ENCODE data around the gene CNTNAP2. TPM values are rescaled to one million over a fixed set of nuclear protein-coding genes. Genes with fewer than 3 reads are reported as not detected.

The CNTNAP2 gene
- total and polyA plus RNA-seq, 2 of the 8 experiments (the other 6 are each of a cell fraction or from before 2014, with no cell fraction given) = 27.9 to 71.0 TPM

GRCh38 chr7:146494952-146495596 is 378.5 kb downstream of the CNTNAP2 start:
- Histone ChIP-seq H3K9me3 (ENCODE audit: insufficient read depth in 2 of 2, low read depth in 1 of 2, low read length in 1 of 2) (peaks cover 0 to 1% of the 10 kb centered on the region in 2 experiments; a peak in 1 of 4 replicates), H4K8ac (ENCODE audit: extremely low read depth, insufficient read depth, low read length) (no peak overlapping the region), H3K4me2 (ENCODE audit: insufficient read depth in 1 of 2, low read depth in 2 of 2, low read length in 2 of 2) (no peak overlapping the region), H3K18ac (ENCODE audit: extremely low read depth, low read length) (no peak overlapping the region), H2BK120ac (replicated peaks; ENCODE audit: low read depth, low read length) (no peak overlapping the region), H2BK12ac (ENCODE audit: low read depth, low read length) (no peak overlapping the region), H4K91ac (replicated peaks; ENCODE audit: insufficient read length, low read length) (no peak overlapping the region), H4K20me1 (replicated peaks in 1 of 2; ENCODE audit: control insufficient read depth in 1 of 2, insufficient read depth in 2 of 2, low read length in 2 of 2) (no peaks in the 10 kb centered on the region), H3K36me3 (ENCODE audit: control insufficient read depth in 2 of 4, insufficient read depth in 4 of 4, low read length in 3 of 4) (no peaks in the 10 kb centered on the region), H3K4ac (replicated peaks; ENCODE audit: insufficient read length, low read depth, low read length) (no peak overlapping the region), H2BK5ac (ENCODE audit: low read depth, low read length) (no peak overlapping the region), H3K4me1 (replicated peaks in 1 of 4; ENCODE audit: control insufficient read depth in 3 of 4, insufficient read depth in 4 of 4, low read length in 3 of 4) (no peaks in the 10 kb centered on the region), H3K56ac (replicated peaks; ENCODE audit: insufficient read length, low read depth, low read length) (no peak overlapping the region), H3K23ac (ENCODE audit: insufficient read length) (no peak overlapping the region), H2AK5ac (ENCODE audit: low read depth, low read length) (no peak overlapping the region), H4K5ac (ENCODE audit: insufficient read length, low read depth, low read length) (no peak overlapping the region), H3K23me2 (ENCODE audit: low read depth, low read length) (no peaks in the 10 kb centered on the region), H3K79me1 (ENCODE audit: low read depth, low read length) (no peaks in the 10 kb centered on the region), H2BK15ac (ENCODE audit: low read length) (no peak overlapping the region), H3K14ac (ENCODE audit: insufficient read length) (no peak overlapping the region), H3K9ac (replicated peaks in 1 of 4; ENCODE audit: extremely low read depth in 1 of 4, low read depth in 3 of 4, low read length in 3 of 4) (no peak overlapping the region), H3K27me3 (replicated peaks in 1 of 4; ENCODE audit: control insufficient read depth in 3 of 4, extremely low read depth in 1 of 4, insufficient read depth in 3 of 4, low read length in 3 of 4) (no peaks in the 10 kb centered on the region), H3K79me2 (ENCODE audit: control insufficient read depth in 1 of 2, insufficient read depth in 2 of 2, low read length in 2 of 2) (no peaks in the 10 kb centered on the region), H2AFZ (ENCODE audit: low read length) (no peak overlapping the region), H2BK20ac (ENCODE audit: low read length) (no peak overlapping the region), H3K4me3 (ENCODE audit: extremely low read depth in 1 of 4, insufficient read depth in 2 of 4, low read depth in 3 of 4, low read length in 4 of 4) (no peak overlapping the region), H3K27ac (ENCODE audit: low read depth, low read length) (no peak overlapping the region)
- FAIRE-seq = no peak
- 83% methylated on average over 6 of the region's 6 CpGs; no CpG with 5 or more reads in 1 of the 2 experiments for whole genome bisulfite sequencing, 2 experiments (ENCODE audit: extremely low coverage in 1 of 2, insufficient coverage in 1 of 2, insufficient read length in 1 of 2, insufficient replicate concordance in 2 of 2, low coverage in 1 of 2, low lambda C conversion rate in 2 of 2, missing lambda C conversion rate in 1 of 2)
- DNase-seq (ENCODE audit: low read depth in 1 of 2, low spot score in 2 of 2) = no peak
- CTCF ChIA-PET (ENCODE audit: partially characterized antibody) = no interaction called here
- POLR2A ChIA-PET (ENCODE audit: partially characterized antibody) = no interaction called here
- TF ChIP-seq MAX (IDR thresholded peaks at IDR 0.05) (no peak), RAD21 (IDR thresholded peaks at IDR 0.05 in 1 of 2, conservative IDR thresholded peaks at IDR 0.05 in 1 of 2; ENCODE audit: low read depth in 2 of 2, low read length in 2 of 2) (no peak), USF2 (IDR thresholded peaks at IDR 0.05; ENCODE audit: low read length) (no peak), POU5F1 (IDR thresholded peaks at IDR 0.05; ENCODE audit: low read depth, low read length) (no peak), RNF2 (IDR thresholded peaks at IDR 0.05; ENCODE audit: borderline replicate concordance, low read depth, low read length, missing control alignments, poor library complexity, severe bottlenecking) (no peak), CEBPB (IDR thresholded peaks at IDR 0.05; ENCODE audit: low read depth, low read length) (no peak), CHD2 (IDR thresholded peaks at IDR 0.05; ENCODE audit: low read length) (no peak), KDM4A (IDR thresholded peaks at IDR 0.05; ENCODE audit: low read depth, low read length, severe bottlenecking) (no peak), BCL11A (IDR thresholded peaks at IDR 0.05; ENCODE audit: low read depth in 2 of 2, low read length in 2 of 2) (no peak), BACH1 (IDR thresholded peaks at IDR 0.05; ENCODE audit: low read length) (no peak), PHF8 (conservative IDR thresholded peaks at IDR 0.05; ENCODE audit: low read depth, low read length) (no peak), SIRT6 (IDR thresholded peaks at IDR 0.05; ENCODE audit: low read length) (no peak)
